GM18867 (cell line): ENCODE measurements around the gene BICD1.

Experiments used
- ATAC-seq: cut with Tn5 transposase; IDR thresholded peaks from one replicate; pipeline ENCODE4 v1.9.1; 2021; ENCODE audit warnings: mild to moderate bottlenecking, moderate library complexity; ENCODE audit not compliant: unreplicated experiment

The BICD1 gene

GRCh38 chr12:32100888-32101287 is 5.8 kb upstream of the BICD1 start:
- no peak for ATAC-seq

GRCh38 chr12:32102234-32102633 is 4.4 kb upstream of the BICD1 start:
- ATAC-seq, result no peak

GRCh38 chr12:32104572-32105355 is 1.9 kb upstream of the BICD1 start:
- ATAC-seq, result no peak

GRCh38 chr12:32105986-32106516 is 596 bp upstream of the BICD1 start:
- no peak for ATAC-seq

GRCh38 chr12:32107359-32108267 is 966 bp downstream of the BICD1 start:
- ATAC-seq, result peak; percentile 7

- ATAC-seq, result no peak
These were observed 2.1 kb downstream of the BICD1 start for GRCh38 chr12:32108787-32109186.

GRCh38 chr12:32110417-32110816 is 3.8 kb downstream of the BICD1 start:
- no peak for ATAC-seq

- ATAC-seq, result no peak
These were observed 4.3 kb downstream of the BICD1 start for GRCh38 chr12:32110942-32111341.

GRCh38 chr12:32115404-32116104 is 8.9 kb downstream of the BICD1 start:
- ATAC-seq, result no peak

- ATAC-seq, result no peak
These were observed 10.2 kb downstream of the BICD1 start for GRCh38 chr12:32116897-32117296.

- no peak for ATAC-seq
These were observed 10.7 kb downstream of the BICD1 start for GRCh38 chr12:32117316-32117715.

GRCh38 chr12:32118806-32119205 is 12.2 kb downstream of the BICD1 start:
- no peak for ATAC-seq

GRCh38 chr12:32120419-32120818 is 13.8 kb downstream of the BICD1 start:
- ATAC-seq, result peak; percentile 92

GRCh38 chr12:32124637-32125036 is 18.0 kb downstream of the BICD1 start:
- no peak for ATAC-seq

GRCh38 chr12:32125455-32126084 is 18.9 kb downstream of the BICD1 start:
- ATAC-seq, result no peak

GRCh38 chr12:32126720-32127119 is 20.1 kb downstream of the BICD1 start:
- no peak for ATAC-seq

- ATAC-seq, result no peak
These were observed 25.0 kb downstream of the BICD1 start for GRCh38 chr12:32131666-32132065.

- ATAC-seq, result peak; percentile 75
These were observed 27.6 kb downstream of the BICD1 start for GRCh38 chr12:32134101-32134888.

- no peak for ATAC-seq
These were observed 29.3 kb downstream of the BICD1 start for GRCh38 chr12:32135967-32136366.

GRCh38 chr12:32136404-32136803 is 29.8 kb downstream of the BICD1 start:
- no peak for ATAC-seq
